Measurements from ENCODE around the gene SEMA6A. TPM values are rescaled to one million over a fixed set of nuclear protein-coding genes. Genes with fewer than 3 reads are reported as not detected.
"Not testable (repeated sequence)": the region's sequence is repeated elsewhere in the genome, so short reads cannot be mapped to it uniquely, and the experiment has no call there.

The SEMA6A gene
- total RNA-seq, 2 experiments from 2014 or later, result not detected

- no peaks in the 10 kb centered on the region for H3K36me3 Mint-ChIP-seq (ENCODE audit: low read depth)
Measured at GRCh38 chr5:116527582-116527981, 47.0 kb downstream of the SEMA6A start.

GRCh38 chr5:116525674-116526073 lies 48.9 kb downstream of the SEMA6A start:
- no peak overlapping the region for H3K4me3 Mint-ChIP-seq
- ChIA-PET CTCF (no interaction called here), POLR2A (no interaction called here)
- intact Hi-C loops (cut with DNase I, micrococcal nuclease), result no loop called here
- H3K4me1 Mint-ChIP-seq, result no peaks in the 10 kb centered on the region
- no peaks in the 10 kb centered on the region for H3K9me3 Mint-ChIP-seq (ENCODE audit: low read depth)
- DNase-seq, result no peak
- H3K36me3 Mint-ChIP-seq (ENCODE audit: low read depth), result no peaks in the 10 kb centered on the region
- no peak overlapping the region for H3K27ac Mint-ChIP-seq
- no peaks in the 10 kb centered on the region for H3K27me3 Mint-ChIP-seq
- ATAC-seq, result no peak

More at GRCh38 chr5:116527582-116527981, 47.0 kb downstream of the SEMA6A start:
- Mint-ChIP-seq H3K27me3 (no peaks in the 10 kb centered on the region), H3K9me3 (ENCODE audit: low read depth) (no peaks in the 10 kb centered on the region), H3K4me3 (no peak overlapping the region), H3K27ac (no peak overlapping the region), H3K4me1 (no peaks in the 10 kb centered on the region)
- POLR2A ChIA-PET, result no interaction called here
- ATAC-seq (no peak), DNase-seq (no peak)
- intact Hi-C loops (cut with DNase I, micrococcal nuclease), result no loop called here
- CTCF ChIA-PET, result no interaction called here

- H3K9me3 Mint-ChIP-seq (ENCODE audit: low read depth), result no peaks in the 10 kb centered on the region
- ATAC-seq (no peak), DNase-seq (no peak)
- H3K36me3 Mint-ChIP-seq (ENCODE audit: low read depth), result no peaks in the 10 kb centered on the region
- no peak overlapping the region for H3K4me3 Mint-ChIP-seq
- POLR2A ChIA-PET, result no interaction called here
- intact Hi-C loops (cut with DNase I, micrococcal nuclease), result no loop called here
- H3K27me3 Mint-ChIP-seq, result no peaks in the 10 kb centered on the region
- H3K4me1 Mint-ChIP-seq, result no peaks in the 10 kb centered on the region
- no peak overlapping the region for H3K27ac Mint-ChIP-seq
- CTCF ChIA-PET, result no interaction called here
Measured at GRCh38 chr5:116524966-116525365, 49.7 kb downstream of the SEMA6A start.

GRCh38 chr5:116524051-116524904 lies 50.3 kb downstream of the SEMA6A start:
- intact Hi-C loops (cut with DNase I, micrococcal nuclease), result no loop called here
- CTCF ChIA-PET, result interaction anchor here (0.9 kb wide), 1 partner anchor 10 kb away, joined by 3 read pairs; no protein-coding TSS in a partner anchor
- Mint-ChIP-seq H3K9me3 (ENCODE audit: low read depth) (no peaks in the 10 kb centered on the region), H3K27me3 (no peaks in the 10 kb centered on the region), H3K4me3 (no peak overlapping the region), H3K36me3 (ENCODE audit: low read depth) (no peaks in the 10 kb centered on the region), H3K4me1 (no peaks in the 10 kb centered on the region), H3K27ac (no peak overlapping the region)
- DNase-seq (no peak), ATAC-seq (no peak)
- POLR2A ChIA-PET, result no interaction called here

GRCh38 chr5:116523182-116523581 lies 51.4 kb downstream of the SEMA6A start:
- H3K27ac Mint-ChIP-seq; H3K4me1 Mint-ChIP-seq; H3K4me3 Mint-ChIP-seq; H3K36me3 Mint-ChIP-seq (ENCODE audit: low read depth); ATAC-seq; H3K9me3 Mint-ChIP-seq (ENCODE audit: low read depth); intact Hi-C loops (cut with DNase I, micrococcal nuclease); DNase-seq; CTCF ChIA-PET; H3K27me3 Mint-ChIP-seq; POLR2A ChIA-PET: not testable (repeated sequence)

- Mint-ChIP-seq H3K4me1 (no peaks in the 10 kb centered on the region), H3K9me3 (ENCODE audit: low read depth) (no peaks in the 10 kb centered on the region), H3K27me3 (no peaks in the 10 kb centered on the region), H3K4me3 (no peak overlapping the region), H3K36me3 (ENCODE audit: low read depth) (no peaks in the 10 kb centered on the region), H3K27ac (no peak overlapping the region)
- POLR2A ChIA-PET, result no interaction called here
- intact Hi-C loops (cut with DNase I, micrococcal nuclease), result no loop called here
- DNase-seq, result no peak
- CTCF ChIA-PET, result no interaction called here
- ATAC-seq, result no peak
Measured at GRCh38 chr5:116522356-116523136, 52.1 kb downstream of the SEMA6A start.

GRCh38 chr5:116521173-116521872 lies 53.3 kb downstream of the SEMA6A start:
- DNase-seq (peak; percentile 6), ATAC-seq (no peak)
- Mint-ChIP-seq H3K36me3 (ENCODE audit: low read depth) (no peaks in the 10 kb centered on the region), H3K4me3 (no peak overlapping the region), H3K4me1 (no peaks in the 10 kb centered on the region), H3K9me3 (ENCODE audit: low read depth) (no peaks in the 10 kb centered on the region), H3K27me3 (no peaks in the 10 kb centered on the region), H3K27ac (no peak overlapping the region)
- POLR2A ChIA-PET, result no interaction called here
- intact Hi-C loops (cut with DNase I, micrococcal nuclease), result no loop called here
- CTCF ChIA-PET, result interaction anchor here (0.6 kb wide), 1 partner anchor 736 kb away, joined by 3 read pairs; no protein-coding TSS in a partner anchor

GRCh38 chr5:116520771-116521170 lies 53.9 kb downstream of the SEMA6A start:
- Mint-ChIP-seq H3K36me3 (ENCODE audit: low read depth) (no peaks in the 10 kb centered on the region), H3K27me3 (no peaks in the 10 kb centered on the region), H3K4me3 (no peak overlapping the region), H3K27ac (no peak overlapping the region), H3K9me3 (ENCODE audit: low read depth) (no peaks in the 10 kb centered on the region), H3K4me1 (no peaks in the 10 kb centered on the region)
- ChIA-PET CTCF (interaction anchor here (0.6 to 0.7 kb wide), 2 partner anchors 335 to 736 kb away, joined by 3 read pairs; no protein-coding TSS in a partner anchor), POLR2A (no interaction called here)
- ATAC-seq (no peak), DNase-seq (no peak)
- intact Hi-C loops (cut with DNase I, micrococcal nuclease), result no loop called here

GRCh38 chr5:116518423-116518822 lies 56.2 kb downstream of the SEMA6A start:
- H3K9me3 Mint-ChIP-seq (ENCODE audit: low read depth), result no peaks in the 10 kb centered on the region
- H3K27ac Mint-ChIP-seq, result no peak overlapping the region
- H3K36me3 Mint-ChIP-seq (ENCODE audit: low read depth), result no peaks in the 10 kb centered on the region
- H3K27me3 Mint-ChIP-seq, result no peaks in the 10 kb centered on the region
- intact Hi-C loops (cut with DNase I, micrococcal nuclease), result no loop called here
- DNase-seq (no peak), ATAC-seq (no peak)
- ChIA-PET CTCF (no interaction called here), POLR2A (no interaction called here)
- H3K4me3 Mint-ChIP-seq, result no peak overlapping the region
- no peaks in the 10 kb centered on the region for H3K4me1 Mint-ChIP-seq

- ATAC-seq, result no peak
- no peaks in the 10 kb centered on the region for H3K27me3 Mint-ChIP-seq
- intact Hi-C loops (cut with DNase I, micrococcal nuclease), result no loop called here
- no peak overlapping the region for H3K27ac Mint-ChIP-seq
- ChIA-PET CTCF (no interaction called here), POLR2A (no interaction called here)
- H3K4me3 Mint-ChIP-seq, result no peak overlapping the region
- no peaks in the 10 kb centered on the region for H3K36me3 Mint-ChIP-seq (ENCODE audit: low read depth)
- H3K9me3 Mint-ChIP-seq (ENCODE audit: low read depth), result no peaks in the 10 kb centered on the region
- no peak for DNase-seq
- H3K4me1 Mint-ChIP-seq, result no peaks in the 10 kb centered on the region
Measured at GRCh38 chr5:116517488-116517887, 57.1 kb downstream of the SEMA6A start.

GRCh38 chr5:116516021-116516420 lies 58.6 kb downstream of the SEMA6A start:
- H3K9me3 Mint-ChIP-seq (ENCODE audit: low read depth), result no peaks in the 10 kb centered on the region
- no peaks in the 10 kb centered on the region for H3K4me1 Mint-ChIP-seq
- DNase-seq (no peak), ATAC-seq (no peak)
- no peaks in the 10 kb centered on the region for H3K27me3 Mint-ChIP-seq
- H3K36me3 Mint-ChIP-seq (ENCODE audit: low read depth), result no peaks in the 10 kb centered on the region
- CTCF ChIA-PET, result no interaction called here
- H3K27ac Mint-ChIP-seq, result no peak overlapping the region
- H3K4me3 Mint-ChIP-seq, result no peak overlapping the region
- POLR2A ChIA-PET, result no interaction called here
- intact Hi-C loops (cut with DNase I, micrococcal nuclease), result no loop called here

Data from activated CD4-positive, alpha-beta T cell treated with anti-CD3 and anti-CD28 coated beads for 36 hours (primary cell).